ENCODE results near the gene COL2A1.
A peak's percentile ranks its signal among the peaks of the same experiment; 100 is the strongest.

COL2A1 gene

DNA sequence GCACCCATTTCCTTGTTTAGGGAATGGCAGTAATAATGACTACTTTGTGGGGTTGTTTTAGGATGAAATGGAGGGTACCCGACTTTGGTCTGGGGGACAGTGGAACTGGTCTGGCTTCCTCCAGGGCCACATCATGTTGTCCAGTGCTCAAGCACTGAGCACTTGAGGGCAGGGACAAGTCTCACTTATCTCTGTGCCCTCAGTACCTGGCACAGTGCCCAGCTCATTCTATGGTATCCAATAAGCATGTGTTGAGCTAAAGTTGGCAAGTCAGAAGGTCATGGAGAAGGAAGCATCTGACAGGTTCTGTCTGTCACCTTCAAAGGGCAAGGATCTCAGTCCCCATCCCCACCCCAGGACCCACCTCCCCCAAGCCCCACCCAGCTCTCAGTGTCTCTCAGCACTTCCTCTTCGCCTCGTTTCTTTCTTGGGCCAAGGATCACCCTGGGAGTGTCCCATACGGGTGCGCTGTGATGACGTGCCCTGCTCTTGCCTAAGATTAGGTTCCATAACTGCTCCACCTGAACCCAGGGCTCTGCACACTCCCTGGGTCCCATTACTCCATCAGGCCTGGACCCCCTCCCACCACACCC lies 65.2 kb downstream of the COL2A1 start:
- H3K4me3 ChIP-seq (replicated peaks in 1 of 2; ENCODE audit: low read depth in 2 of 2, low read length in 2 of 2) = no peak overlapping the region
- TF ChIP-seq, protein P1, sequence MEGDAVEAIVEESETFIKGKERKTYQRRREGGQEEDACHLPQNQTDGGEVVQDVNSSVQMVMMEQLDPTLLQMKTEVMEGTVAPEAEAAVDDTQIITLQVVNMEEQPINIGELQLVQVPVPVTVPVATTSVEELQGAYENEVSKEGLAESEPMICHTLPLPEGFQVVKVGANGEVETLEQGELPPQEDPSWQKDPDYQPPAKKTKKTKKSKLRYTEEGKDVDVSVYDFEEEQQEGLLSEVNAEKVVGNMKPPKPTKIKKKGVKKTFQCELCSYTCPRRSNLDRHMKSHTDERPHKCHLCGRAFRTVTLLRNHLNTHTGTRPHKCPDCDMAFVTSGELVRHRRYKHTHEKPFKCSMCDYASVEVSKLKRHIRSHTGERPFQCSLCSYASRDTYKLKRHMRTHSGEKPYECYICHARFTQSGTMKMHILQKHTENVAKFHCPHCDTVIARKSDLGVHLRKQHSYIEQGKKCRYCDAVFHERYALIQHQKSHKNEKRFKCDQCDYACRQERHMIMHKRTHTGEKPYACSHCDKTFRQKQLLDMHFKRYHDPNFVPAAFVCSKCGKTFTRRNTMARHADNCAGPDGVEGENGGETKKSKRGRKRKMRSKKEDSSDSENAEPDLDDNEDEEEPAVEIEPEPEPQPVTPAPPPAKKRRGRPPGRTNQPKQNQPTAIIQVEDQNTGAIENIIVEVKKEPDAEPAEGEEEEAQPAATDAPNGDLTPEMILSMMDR (IDR thresholded peaks at IDR 0.05; ENCODE audit: low read depth, low read length) = no peak
- no peak for DNase-seq (ENCODE audit: low read depth in 2 of 2)

GRCh38 chr12:47938594-47938993 lies 65.7 kb downstream of the COL2A1 start:
- no peak overlapping the region for H3K4me3 ChIP-seq (replicated peaks in 1 of 2; ENCODE audit: low read depth in 2 of 2, low read length in 2 of 2)
- TF ChIP-seq, protein P1 (IDR thresholded peaks at IDR 0.05; ENCODE audit: low read depth, low read length) = no peak
- DNase-seq (ENCODE audit: low read depth in 2 of 2) = no peak

DNA sequence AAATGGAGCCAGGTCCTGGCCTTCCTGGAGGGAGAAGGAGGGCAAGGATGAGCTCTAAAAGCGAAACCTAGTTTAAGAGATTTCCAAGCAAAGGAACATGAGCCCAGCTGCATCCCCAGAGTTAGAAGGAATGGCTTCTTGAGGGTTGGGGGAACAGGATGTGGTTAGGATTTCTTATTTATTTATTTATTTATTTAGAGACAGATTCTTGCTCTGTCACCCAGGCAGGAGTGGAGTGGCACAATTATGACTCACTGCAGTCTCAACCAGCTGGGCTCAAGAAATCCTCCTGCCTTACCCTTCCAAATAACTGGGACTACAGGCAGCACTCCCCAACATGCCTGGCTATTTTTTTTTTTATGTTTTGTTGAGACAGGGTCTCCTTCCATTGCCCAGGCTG lies 66.2 kb downstream of the COL2A1 start:
- H3K4me3 ChIP-seq (replicated peaks in 1 of 2; ENCODE audit: low read depth in 2 of 2, low read length in 2 of 2) = no peak overlapping the region
- TF ChIP-seq, protein P1 (IDR thresholded peaks at IDR 0.05; ENCODE audit: low read depth, low read length) = no peak
- DNase-seq (ENCODE audit: low read depth in 2 of 2) = peak in 1 of 2 donors; percentile 49

DNA sequence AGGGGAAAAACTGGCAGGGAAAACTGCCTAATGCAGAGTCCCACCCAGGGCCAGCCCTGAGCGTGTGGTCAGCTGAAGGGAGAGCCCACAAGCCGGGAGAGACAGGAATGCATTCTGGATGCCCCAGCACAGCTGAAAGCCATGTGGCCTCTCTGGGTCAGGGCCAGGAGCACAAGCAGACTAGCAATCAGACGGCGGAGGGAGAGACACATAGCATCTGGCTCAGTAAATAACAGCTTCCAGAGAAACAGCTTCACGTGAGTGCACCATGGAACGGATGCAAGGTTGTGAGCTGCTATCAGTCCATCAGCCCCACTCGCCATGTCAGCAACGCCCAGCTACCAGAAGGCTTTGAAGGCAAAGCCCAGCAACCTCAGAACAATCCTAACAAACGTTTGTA lies 69.1 kb downstream of the COL2A1 start:
- TF ChIP-seq, protein P1 (IDR thresholded peaks at IDR 0.05; ENCODE audit: low read depth, low read length) = no peak
- no peak overlapping the region for H3K4me3 ChIP-seq (replicated peaks in 1 of 2; ENCODE audit: low read depth in 2 of 2, low read length in 2 of 2)
- DNase-seq (ENCODE audit: low read depth in 2 of 2) = peak; percentile 48 to 86

DNA sequence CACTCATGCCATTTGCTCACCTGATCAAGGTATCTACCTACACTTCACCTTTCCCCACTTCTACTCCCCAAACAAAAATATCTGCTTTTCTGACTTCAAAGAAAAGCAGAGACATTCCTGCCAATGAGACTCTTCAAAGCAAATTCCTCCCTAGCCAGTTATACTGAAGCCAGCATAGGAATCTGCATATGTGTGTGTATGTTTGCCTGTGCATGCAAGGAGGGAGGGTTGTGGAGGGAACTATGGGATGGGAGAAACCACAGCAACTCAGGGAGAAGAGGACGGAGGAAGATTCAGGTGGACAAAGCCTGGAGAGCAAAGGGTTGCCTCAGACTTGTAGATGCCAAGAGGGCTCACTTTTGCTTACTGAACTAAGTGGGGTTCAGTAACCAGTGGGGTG lies 73.1 kb downstream of the COL2A1 start:
- DNase-seq (ENCODE audit: low read depth in 2 of 2) = no peak
- TF ChIP-seq, protein P1 (IDR thresholded peaks at IDR 0.05; ENCODE audit: low read depth, low read length) = no peak
- H3K4me3 ChIP-seq (replicated peaks in 1 of 2; ENCODE audit: low read depth in 2 of 2, low read length in 2 of 2) = no peak overlapping the region

DNA sequence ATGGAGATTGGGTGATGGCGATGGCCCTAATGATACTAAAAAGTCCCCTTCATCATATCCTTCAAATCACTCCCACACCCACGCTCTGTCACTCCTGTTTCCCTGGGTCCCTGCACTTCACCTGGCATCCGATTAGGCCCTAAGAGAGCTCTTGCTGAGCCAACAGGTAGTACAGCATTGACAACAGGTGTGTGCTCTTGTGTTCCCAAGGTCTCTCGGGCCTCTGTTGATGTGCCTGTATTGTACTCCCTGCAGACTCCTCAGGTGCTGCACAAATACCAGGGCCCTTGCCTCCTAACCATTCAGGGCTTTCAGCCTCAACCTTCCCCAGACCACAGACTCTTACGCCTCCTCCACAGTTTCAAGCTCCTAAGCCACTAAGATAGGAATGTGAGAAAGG lies 73.6 kb downstream of the COL2A1 start:
- H3K4me3 ChIP-seq (replicated peaks in 1 of 2; ENCODE audit: low read depth in 2 of 2, low read length in 2 of 2) = no peak overlapping the region
- DNase-seq (ENCODE audit: low read depth in 2 of 2) = no peak
- TF ChIP-seq, protein P1 (IDR thresholded peaks at IDR 0.05; ENCODE audit: low read depth, low read length) = no peak

DNA sequence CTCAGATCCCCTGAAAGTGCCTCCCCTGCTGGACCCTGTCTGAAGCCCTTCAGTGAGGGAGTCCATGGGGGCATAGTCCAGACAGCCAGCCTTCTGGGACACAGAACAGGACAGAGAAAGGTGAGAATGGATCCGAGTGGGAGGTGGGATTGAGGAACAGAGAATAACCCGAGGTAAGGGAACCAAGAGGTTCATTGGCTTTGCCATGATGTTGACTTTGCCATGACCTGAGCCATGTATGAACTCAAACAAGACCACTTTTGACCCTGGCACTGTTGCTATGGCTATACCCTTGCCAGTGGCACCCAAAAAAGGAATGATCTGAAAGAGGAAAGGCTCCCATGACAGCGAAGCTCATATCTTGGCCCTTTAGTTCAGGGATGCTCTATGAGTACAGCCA lies 76.9 kb downstream of the COL2A1 start:
- DNase-seq (ENCODE audit: low read depth in 2 of 2) = no peak
- no peak overlapping the region for H3K4me3 ChIP-seq (replicated peaks in 1 of 2; ENCODE audit: low read depth in 2 of 2, low read length in 2 of 2)
- TF ChIP-seq, protein P1 (IDR thresholded peaks at IDR 0.05; ENCODE audit: low read depth, low read length) = no peak
